Measurements from ENCODE around the gene SH3BGRL3.
"Not testable (repeated sequence)": the region's sequence is repeated elsewhere in the genome, so short reads cannot be mapped to it uniquely, and the experiment has no call there.

SH3BGRL3 gene

GRCh38 chr1:26291939-26292338, 12.1 kb downstream of the SH3BGRL3 start:
- DNase-seq: no peak

DNA sequence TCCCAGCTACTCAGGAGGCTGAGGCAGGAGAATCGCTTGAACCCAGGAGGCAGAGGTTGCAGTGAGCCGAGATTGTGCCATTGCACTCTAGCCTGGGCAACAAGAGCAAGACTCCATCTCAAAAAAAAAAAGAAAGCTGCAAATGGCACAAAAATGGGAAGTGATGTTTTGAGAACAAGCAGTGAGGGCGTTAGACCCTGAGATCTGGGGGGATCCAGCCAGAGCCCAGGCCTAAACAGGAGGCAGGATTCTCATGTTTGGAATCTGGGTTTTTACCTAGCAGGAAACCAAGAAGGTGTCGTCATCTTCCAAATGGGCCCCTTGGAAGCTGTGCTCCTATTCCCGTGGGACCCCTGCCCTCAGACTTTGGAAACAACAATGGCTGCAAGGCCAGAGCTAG, 12.8 kb downstream of the SH3BGRL3 start:
- not testable (repeated sequence) for DNase-seq

GRCh38 chr1:26293911-26294463, 14.1 kb downstream of the SH3BGRL3 start:
- no peak for DNase-seq

DNA sequence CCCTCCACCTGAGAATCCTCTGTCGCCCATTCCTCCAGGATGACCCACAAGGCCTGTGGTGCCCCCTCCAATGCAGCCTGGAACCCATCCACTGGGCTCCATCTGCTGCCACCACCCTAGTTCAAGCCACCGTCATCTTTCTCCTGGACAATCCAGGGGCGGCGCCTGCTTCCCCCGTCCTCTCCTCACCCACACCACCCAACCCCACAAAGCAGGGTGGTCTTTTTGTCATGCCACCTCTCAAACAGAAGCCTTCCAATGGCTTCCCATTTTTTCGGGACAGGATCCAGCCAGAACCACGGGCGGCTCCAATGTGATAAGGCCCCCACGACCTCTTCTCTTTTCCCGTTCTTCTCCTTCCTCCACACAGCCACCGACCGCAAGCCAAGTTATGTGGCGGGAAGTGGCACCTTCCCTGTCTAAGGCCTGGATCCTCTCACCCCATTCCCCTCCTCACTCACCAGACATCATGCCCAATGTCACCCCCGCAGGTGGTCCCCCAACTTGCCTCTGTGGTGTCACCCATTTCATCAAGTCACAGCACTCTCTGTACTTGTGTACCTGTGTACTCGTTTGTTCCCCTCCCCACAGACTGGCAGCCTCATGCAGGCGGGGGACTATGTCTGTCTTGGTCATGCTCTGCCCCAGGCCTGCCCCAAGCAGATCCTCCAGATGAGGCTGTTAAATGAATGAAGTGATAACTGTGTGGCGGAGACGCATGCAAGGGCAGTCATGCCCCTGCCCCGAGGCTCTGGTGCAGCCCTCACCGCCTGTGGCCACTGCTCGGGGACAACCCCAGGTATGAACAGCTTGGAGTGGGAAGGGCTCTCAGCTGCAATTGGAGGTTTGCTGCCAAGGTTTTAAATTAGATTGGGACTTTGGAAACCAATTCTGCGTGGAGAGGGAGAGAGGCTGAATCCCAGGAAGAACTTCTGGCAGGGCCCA, 15.6 kb downstream of the SH3BGRL3 start:
- no peak for DNase-seq

- no peak for DNase-seq
Measured at GRCh38 chr1:26296340-26297056, 16.6 kb downstream of the SH3BGRL3 start.

DNA sequence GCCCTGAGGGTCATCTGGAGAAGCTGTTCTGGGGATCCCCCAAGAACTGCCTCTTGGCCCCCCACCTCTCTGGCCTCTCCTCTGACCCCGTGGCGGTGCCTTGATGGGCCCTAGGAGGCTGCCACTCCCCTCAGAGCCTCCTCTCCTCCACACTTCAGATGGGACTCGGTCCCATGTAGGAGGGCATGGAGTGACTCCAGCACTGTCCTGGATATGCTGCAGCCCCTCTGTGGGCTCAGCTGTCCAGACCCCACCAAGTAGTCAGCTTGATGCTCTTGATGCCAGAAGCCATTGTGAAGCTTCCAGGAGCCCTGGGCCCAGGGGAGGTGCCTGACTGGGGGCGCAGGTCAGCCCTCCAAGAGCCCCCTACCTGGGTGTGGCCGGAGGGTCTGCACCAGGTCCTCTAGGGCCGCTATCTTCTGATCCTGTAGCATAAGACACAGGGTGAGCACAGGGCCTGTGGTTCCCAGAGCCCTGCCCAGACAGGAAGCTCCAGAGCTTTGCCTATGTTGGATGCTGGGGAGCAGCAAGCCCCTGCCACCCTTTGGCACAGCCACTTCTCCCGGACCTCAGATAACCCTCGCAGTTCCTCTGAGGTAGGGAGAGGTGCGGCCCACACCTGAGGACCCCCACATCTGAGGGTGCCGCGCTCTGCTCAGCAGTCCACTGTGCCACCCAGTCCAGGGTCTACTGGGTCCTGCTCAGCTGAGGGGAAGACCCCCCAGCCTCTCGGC, 17.3 kb downstream of the SH3BGRL3 start:
- no peak for DNase-seq

DNA sequence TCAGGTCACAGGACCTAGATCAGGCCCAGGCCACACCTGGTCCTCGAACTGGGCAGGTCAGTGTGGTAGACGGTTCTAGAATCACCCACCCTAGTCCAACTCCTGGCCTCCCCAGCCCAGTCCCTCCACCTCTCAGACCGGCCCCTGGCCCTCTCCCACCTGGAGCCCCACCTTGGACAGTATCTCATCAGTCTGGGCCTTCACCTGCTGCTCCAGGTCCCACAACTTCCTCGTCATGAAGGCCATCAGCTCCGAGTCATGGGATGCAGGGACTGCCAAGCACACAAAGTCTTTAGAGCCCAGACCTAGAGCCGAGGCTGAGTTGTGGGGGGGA, 17.9 kb downstream of the SH3BGRL3 start:
- no peak for DNase-seq

DNA sequence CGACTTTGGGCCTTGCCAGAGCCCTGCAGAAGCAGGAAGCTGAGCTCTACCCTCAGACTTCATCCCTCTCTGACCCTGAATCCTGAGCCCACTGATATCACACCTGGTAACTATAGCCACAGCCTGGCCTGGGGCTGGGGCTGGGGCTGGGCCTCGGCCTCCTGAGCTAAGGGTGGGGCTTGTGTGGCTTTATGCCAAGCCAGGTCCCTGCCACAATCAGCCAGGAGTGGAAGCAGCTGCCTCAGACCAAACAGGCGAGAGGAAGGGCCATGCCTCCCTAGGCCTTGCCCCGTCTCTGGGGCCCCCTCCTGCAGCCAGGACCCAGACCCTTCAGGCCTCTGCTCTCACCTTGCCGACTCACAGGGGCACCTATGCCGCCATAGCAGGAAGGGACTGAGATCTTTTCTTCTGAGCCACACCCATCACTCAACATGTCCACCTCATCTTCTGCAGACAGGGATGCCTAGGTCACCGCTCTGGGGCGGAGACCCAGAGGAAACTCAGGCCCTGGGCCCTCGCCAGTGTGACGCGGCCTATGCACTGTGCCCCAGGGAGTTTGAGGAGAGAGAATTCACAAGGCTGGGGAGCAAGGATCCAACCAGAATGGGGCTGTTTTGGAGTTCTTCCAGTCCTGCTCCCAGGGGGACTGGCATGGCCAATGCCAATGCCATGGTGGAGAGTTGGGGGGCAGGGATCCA, 20.8 kb downstream of the SH3BGRL3 start:
- no peak for DNase-seq

DNA sequence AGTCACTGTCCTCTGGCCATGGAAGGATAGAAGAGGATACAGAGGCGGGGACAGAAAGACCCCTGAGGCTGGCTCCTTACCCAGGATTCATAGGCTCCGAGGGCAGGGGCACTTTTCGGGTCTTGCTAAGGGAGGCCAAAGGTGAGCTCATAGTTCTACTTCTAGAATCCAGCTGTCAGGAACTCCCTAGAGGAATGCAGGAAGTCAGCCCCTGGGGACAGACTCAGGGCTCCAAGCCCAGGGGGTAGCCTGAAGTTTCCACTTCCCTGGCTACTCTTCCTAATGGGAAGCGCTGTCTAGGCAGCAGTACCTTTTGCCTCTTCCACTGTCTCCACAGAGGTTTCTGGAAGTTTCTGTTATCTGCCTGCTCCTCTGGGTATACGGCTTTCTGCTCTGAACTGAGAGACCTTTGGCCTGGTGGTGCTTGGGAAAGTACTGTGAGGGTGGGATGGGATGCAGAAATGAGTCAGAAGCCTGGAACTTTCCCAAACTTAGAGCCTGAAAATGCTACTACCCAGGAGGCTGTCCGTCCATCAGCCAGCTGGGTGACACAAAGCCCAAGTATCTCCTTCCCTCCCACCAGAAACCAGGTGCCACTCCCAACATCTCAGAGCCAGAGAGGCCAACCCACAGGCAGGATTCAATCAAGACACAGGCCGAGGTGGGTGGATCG, 23.0 kb downstream of the SH3BGRL3 start:
- no peak for DNase-seq

DNA sequence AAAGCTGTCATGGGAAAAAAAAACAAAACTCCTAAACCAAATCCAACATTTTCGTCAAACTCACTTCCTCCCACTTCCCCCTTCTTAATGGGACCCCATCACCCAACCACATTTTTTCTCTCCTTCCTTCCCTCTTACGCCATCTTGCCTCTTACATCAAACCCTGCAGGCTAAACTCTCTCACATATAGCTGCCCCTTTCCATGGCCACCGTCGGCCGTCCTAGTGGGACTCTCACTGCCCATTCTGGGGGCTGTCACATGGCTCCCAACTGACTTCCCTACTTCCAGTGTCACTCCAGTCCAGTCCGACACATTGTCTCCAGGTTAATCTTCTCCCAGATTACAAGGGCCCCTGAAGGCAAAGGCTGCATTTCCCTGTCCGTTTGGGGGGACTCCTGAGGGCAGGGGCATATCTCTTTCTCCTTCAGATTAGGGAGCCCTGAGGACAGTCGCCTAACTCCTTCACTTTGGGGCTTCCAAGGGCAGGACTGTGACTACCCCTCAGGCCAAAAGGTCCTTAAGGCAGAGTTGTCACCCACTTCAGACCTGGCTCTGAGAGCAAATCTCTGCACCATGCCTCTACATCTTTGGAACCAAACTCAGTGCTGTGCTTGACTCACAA, 25.9 kb downstream of the SH3BGRL3 start:
- DNase-seq: no peak

GRCh38 chr1:26306290-26307229, 26.7 kb downstream of the SH3BGRL3 start, which contains the start of gene UBXN11:
UBXN11 (minus strand) TSS chr1:26306636; CDS start chr1:26302883, 3,753 bp downstream.
- peak; percentile 92 for DNase-seq

DNA sequence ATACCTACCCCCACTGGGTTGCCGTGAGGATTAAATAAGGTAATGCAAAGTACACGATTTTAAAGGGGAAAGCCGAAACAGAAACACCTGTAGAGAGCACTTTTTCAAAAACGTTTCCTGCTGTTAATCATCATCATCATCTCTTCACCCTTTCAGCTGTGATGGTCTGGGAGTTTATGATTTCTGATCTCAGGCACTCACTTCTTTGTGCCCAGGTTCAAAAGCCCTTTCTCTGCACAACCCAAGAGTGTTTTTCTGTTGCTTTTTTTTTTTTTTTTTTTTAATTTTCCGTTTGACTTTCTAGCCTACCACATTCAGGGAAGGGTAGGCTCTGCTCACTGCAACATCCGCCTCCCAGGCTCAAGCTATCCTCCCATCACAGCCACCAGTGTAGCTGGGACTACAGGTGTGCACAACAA, 27.5 kb downstream of the SH3BGRL3 start:
- no peak for DNase-seq

DNA sequence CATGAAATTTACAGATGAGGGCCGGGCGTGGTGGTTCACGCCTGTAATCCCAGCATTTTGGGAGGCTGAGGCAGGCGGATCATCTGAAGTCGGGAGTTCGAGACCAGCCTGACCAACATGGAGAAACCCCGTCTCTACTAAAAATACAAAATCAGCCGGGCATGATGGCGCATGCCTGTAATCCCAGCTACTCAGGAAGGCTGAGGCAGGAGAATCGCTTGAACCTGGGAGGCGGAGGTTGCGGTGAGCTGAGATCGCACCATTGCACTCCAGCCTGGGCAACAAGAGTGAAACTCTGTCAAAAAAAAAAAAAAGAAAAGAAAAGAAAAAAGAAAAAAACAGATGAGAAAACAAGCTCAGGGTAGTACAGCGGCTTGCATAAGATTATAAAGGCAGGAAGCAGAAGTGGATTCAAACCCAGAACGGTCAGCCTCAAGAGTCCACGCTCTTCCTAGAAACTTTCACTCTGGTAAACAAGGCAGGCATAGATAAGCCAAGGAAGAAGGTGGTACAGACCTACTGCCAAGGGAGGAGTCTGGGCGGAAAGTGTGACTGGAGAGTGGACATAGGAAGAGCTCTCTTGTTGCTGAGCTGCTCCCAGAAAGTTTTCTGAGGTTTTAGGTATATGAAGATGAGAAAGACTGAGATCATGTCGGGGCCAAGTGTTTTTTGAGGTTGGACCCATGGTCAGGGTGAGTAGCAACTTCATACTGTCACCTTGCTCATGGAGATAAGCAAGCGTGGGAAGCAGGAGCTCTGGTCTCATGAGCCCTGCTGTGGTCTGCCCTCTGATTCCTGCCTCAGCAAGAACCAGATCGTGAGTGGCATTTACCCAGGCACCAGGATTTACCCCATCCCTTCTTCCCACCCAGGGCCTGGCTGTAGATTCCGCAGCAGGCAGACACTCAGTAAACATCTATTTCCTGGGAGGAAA, 28.3 kb downstream of the SH3BGRL3 start:
- not testable (repeated sequence) for DNase-seq

- no peak for DNase-seq
Measured at GRCh38 chr1:26314501-26314900, 34.6 kb downstream of the SH3BGRL3 start.

- no peak for DNase-seq
Measured at GRCh38 chr1:26315874-26316850, 36.3 kb downstream of the SH3BGRL3 start.

- no peak for DNase-seq
Measured at GRCh38 chr1:26317146-26317545, 37.3 kb downstream of the SH3BGRL3 start.

DNA sequence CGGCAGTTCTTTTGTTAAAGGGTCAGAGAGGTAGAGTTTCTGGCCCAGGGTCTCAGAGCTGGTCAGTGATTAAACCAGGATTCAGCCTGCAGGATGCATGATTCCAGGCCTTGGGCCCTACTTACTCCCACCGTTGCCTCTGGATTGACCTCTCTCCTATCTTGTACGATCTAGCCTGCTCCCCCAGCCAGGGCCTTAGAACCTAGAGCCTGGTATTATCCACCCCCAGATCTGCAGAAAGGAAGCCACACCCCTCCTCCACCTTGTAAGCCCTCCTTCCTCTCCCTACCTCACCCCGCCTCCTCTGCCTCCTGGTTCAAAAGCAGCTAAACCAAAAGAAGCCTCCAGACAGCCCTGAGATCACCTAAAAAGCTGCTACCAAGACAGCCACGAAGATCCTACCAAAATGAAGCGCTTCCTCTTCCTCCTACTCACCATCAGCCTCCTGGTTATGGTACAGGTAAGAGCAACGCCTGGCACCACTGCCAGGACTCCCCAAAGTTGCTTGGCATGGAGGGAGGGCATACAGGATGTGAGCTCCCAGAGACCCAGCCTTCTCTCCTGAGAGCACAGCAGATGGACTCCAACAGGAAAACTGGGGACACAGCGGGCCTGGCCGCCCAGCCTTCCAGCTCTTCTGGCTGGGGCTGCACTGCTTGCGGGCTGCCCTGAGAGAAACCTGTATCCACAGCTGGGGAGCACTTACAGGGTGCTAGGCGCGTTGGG, 37.9 kb downstream of the SH3BGRL3 start, which contains the start of gene CD52:
TSS of gene CD52 (plus strand) at position 347 of the 726 bp plus-strand sequence. CDS start at position 407, 60 bp downstream.
- no peak for DNase-seq

All from NCI-H1417 treated with DMSO at 0.1 percent for 48 hours (cell line).